ENCODE measurements around the gene MLF2.

Gene MLF2

DNA sequence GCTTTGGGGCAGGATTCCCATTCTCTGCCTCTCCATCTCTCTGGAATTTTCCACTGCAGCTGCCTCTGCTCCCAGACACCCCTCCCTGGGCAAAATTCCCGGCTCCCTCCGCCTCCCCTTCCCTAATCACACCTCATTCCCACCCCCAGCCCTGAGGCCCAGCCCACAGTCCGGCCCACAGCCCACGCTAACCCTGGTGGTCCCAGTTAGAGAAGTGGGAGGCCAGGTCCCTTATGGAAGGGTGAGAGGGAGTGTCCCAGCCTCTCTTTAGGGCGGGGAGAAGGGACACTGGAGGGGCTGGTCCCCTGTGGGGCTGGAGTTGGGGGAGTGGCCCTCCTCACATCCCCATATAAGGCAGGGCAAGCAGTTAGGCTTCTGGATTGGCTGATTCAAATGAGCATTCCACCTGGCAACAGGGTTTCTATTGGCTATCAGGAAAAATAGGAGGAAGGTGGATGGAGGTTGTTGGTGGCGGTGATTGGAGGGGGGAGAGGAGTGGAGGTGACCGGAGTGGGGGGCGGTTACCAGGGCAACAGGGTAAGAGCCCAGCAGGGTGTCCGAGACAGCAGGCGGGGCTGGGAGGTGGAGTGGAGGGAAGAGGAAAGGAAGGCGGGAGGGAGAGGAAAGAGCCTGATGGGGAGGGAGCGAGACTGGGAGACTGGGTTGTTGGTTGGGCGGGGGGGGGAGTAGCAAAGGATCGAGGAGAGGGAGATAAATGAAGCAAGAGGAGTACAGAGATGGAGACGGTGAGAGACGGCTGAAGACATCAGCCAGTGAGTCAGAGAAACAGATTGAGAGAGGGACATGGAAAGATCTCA, 11.3 kb upstream of the MLF2 start:
- TF ChIP-seq, protein P1, sequence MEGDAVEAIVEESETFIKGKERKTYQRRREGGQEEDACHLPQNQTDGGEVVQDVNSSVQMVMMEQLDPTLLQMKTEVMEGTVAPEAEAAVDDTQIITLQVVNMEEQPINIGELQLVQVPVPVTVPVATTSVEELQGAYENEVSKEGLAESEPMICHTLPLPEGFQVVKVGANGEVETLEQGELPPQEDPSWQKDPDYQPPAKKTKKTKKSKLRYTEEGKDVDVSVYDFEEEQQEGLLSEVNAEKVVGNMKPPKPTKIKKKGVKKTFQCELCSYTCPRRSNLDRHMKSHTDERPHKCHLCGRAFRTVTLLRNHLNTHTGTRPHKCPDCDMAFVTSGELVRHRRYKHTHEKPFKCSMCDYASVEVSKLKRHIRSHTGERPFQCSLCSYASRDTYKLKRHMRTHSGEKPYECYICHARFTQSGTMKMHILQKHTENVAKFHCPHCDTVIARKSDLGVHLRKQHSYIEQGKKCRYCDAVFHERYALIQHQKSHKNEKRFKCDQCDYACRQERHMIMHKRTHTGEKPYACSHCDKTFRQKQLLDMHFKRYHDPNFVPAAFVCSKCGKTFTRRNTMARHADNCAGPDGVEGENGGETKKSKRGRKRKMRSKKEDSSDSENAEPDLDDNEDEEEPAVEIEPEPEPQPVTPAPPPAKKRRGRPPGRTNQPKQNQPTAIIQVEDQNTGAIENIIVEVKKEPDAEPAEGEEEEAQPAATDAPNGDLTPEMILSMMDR (IDR thresholded peaks at IDR 0.05; ENCODE audit: low read depth, low read length, missing control alignments), result no peak
- peak overlapping the region; percentile 26 for H3K4me3 ChIP-seq (ENCODE audit: low read depth, low read length)
- peak; percentile 93 for DNase-seq (ENCODE audit: low read depth)

DNA sequence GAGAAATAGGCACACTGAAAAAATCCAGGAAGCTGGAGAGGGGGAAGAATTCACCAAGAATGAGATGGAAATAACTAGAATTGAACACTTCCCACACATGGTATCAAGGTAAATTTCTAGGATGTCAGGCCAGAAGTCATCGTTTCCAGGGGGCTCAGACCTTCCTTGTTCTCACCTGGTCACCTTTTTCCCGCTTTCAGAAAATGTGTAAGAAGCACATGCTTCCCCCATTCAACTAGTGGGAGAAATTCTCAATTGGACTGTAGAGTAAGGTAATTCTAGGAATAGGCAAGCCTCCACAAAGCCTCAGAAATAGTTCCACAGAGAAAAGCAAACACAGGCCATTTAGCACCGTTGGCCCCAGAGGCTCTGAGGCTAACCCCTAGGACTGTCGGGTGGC, 10.4 kb upstream of the MLF2 start:
- TF ChIP-seq, protein P1 (IDR thresholded peaks at IDR 0.05; ENCODE audit: low read depth, low read length, missing control alignments), result no peak
- H3K4me3 ChIP-seq (ENCODE audit: low read depth, low read length), result no peak overlapping the region
- no peak for DNase-seq (ENCODE audit: low read depth)

DNA sequence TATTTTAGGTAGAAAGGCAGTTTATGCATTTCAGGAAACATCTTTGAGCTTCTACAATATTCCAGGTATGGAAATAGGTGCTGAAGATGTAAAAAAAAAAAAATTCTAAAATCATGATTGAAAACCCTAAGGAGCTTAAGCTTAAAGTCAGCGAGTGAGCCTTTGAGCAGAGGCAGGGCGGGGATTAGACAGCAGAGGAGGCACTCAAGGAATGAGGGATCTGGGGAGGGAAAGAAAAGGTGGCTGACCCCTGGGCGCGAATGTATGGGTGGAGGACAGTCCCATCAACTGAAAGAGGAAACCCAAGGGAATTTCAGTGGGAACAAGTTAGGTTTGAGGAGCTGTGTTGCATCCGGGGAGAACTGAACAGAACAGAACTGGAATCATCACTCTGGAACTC, 6.8 kb upstream of the MLF2 start:
- DNase-seq (ENCODE audit: low read depth), result no peak
- TF ChIP-seq, protein P1 (IDR thresholded peaks at IDR 0.05; ENCODE audit: low read depth, low read length, missing control alignments), result no peak
- H3K4me3 ChIP-seq (ENCODE audit: low read depth, low read length), result no peak overlapping the region

DNA sequence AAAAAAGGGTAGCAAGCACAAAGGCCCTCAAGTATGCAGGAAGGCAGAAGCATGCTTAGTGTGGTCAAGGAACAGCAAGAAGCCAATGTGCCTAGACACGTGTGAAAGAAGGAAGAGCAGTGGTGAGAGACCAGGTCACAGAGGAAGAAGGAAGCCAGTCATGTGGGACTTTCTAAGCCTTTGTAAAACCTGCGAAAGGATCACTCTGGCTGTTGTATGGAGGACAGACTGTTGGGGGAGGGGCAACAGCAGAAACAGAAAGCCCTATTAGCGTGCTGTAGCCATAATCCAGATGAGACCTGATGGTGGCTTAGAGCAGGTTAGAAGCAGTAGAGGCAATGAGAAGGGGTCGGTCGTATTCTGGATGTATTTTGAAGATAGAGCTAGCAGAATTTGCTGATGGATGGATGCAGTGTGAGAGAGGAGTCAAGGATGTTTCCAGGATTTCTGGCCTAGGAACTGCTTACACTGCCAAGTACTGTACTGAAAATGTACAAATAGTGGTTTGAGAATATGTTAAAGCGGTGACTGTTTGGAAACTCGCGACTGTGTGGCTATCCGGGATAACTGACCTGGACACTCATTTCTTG, 5.7 kb upstream of the MLF2 start:
- TF ChIP-seq, protein P1 (IDR thresholded peaks at IDR 0.05; ENCODE audit: low read depth, low read length, missing control alignments), result no peak
- DNase-seq (ENCODE audit: low read depth), result no peak

DNA sequence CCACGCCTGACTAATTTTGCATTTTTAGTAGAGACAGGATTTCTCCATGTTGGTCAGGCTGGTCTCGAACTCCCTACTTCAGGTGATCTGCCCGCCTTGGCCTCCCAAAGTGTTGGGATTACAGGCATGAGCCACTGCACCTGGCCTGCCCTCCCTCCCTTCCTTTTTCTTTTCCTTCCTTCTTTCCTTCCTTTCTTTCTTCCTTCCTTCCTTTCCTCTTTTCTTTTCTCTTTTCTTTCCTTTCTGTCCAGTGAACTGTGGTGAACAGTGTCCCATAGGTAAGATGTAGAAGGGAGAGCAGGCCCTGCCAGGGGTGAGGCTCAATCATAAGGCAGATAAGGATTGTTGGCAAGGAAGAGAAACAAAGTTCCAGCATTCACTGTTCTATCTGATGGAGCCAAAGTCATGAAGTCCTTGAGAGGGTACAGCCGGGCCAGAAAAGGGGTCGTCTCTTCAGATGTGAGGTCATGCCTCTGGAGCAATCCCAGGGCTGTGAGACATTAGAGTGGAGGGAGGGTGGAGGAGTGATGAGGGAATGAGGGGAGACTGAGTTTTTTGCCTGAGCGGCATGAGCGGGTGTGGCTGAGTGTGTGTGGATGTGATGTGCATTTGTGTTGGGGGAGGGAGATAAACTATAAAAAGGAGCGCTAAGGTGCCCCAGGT, 4.2 kb upstream of the MLF2 start:
- H3K4me3 ChIP-seq (ENCODE audit: low read depth, low read length), result no peak overlapping the region
- TF ChIP-seq, protein P1 (IDR thresholded peaks at IDR 0.05; ENCODE audit: low read depth, low read length, missing control alignments), result no peak
- DNase-seq (ENCODE audit: low read depth), result no peak

More for the DNA sequence above, 5.7 kb upstream of the MLF2 start:
- H3K4me3 ChIP-seq (ENCODE audit: low read depth, low read length), result no peak overlapping the region

DNA sequence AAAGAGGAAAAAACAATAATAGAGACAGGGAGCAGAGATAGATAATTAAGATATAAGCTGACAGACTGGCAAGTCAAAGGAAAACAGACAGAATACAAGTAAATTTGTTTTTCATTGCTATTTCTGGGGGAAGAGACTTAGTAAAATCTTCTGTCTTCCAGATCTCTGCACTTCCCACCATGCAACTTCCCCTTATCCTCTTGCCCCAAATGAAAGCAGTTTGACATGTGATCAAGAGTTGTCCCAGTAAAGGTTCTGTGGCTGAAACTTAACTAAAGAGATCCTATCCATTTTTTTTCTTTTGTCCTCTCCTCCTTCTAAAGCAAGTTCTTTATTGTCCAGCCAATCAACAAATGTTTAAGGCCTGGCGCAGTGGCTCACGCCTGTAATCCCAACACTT, 1.5 kb upstream of the MLF2 start:
- no peak overlapping the region for H3K4me3 ChIP-seq (ENCODE audit: low read depth, low read length)
- TF ChIP-seq, protein P1 (IDR thresholded peaks at IDR 0.05; ENCODE audit: low read depth, low read length, missing control alignments), result no peak
- no peak for DNase-seq (ENCODE audit: low read depth)
